H9 (cell line): ENCODE measurements around the gene TSSK2. TPM values are rescaled to one million over a fixed set of nuclear protein-coding genes. Genes with fewer than 3 reads are reported as not detected.

Experiments used
- DNase-seq: peaks from one replicate; pipeline ENCODE4 v3.0.0-alpha.2; 2017
- H2AFZ ChIP-seq: one replicate; pipeline ENCODE4 v1.6.1; 2013; ENCODE audit warnings: mild to moderate bottlenecking, low read length, control low read depth, moderate library complexity
- H2AK5ac ChIP-seq: 2 replicates; pipeline ENCODE4 v1.6.1; 2013; ENCODE audit warnings: low read length, control low read depth, mixed read lengths; ENCODE audit not compliant: insufficient read length
- H2BK120ac ChIP-seq: one replicate; pipeline ENCODE4 v1.6.1; 2013; ENCODE audit warnings: low read depth, mild to moderate bottlenecking, low read length, control low read depth, inconsistent platforms; ENCODE audit not compliant: poor library complexity, severe bottlenecking
- H2BK12ac ChIP-seq: 2 replicates; pipeline ENCODE4 v1.6.1; 2013; ENCODE audit warnings: low read length, control low read depth, mixed read lengths, low read depth; ENCODE audit not compliant: insufficient read length
- H2BK15ac ChIP-seq: 2 replicates; pipeline ENCODE4 v1.6.1; 2013; ENCODE audit warnings: low read depth, low read length, control low read depth
- H2BK20ac ChIP-seq: one replicate; pipeline ENCODE4 v1.6.1; 2013; ENCODE audit warnings: low read depth, mild to moderate bottlenecking, low read length, control low read depth, inconsistent platforms; ENCODE audit not compliant: poor library complexity, severe bottlenecking
- H2BK5ac ChIP-seq: 2 replicates; pipeline ENCODE4 v1.6.1; 2013; ENCODE audit warnings: low read length, control low read depth, mixed read lengths; ENCODE audit not compliant: insufficient read length
- H3K14ac ChIP-seq: 2 replicates; pipeline ENCODE4 v1.6.1; 2013; ENCODE audit warnings: low read length, control low read depth; ENCODE audit not compliant: insufficient read depth
- H3K18ac ChIP-seq: 2 replicates; pipeline ENCODE4 v1.6.1; 2013; ENCODE audit warnings: low read depth, mild to moderate bottlenecking, mixed read lengths, low read length, control low read depth; ENCODE audit not compliant: insufficient read length
- H3K23ac ChIP-seq: 2 replicates; pipeline ENCODE4 v1.6.1; 2013; ENCODE audit warnings: low read length, control low read depth, mixed read lengths, low read depth; ENCODE audit not compliant: insufficient read length
- H3K23me2 ChIP-seq: 2 replicates; pipeline ENCODE4 v1.6.1; 2013; ENCODE audit warnings: low read depth, mild to moderate bottlenecking, mixed read lengths, low read length, control low read depth; ENCODE audit not compliant: insufficient read length, poor library complexity, severe bottlenecking
- H3K27ac ChIP-seq: 2 replicates; pipeline ENCODE4 v1.5.1; 2013; ENCODE audit warnings: low read length, control low read depth, mixed read lengths, low read depth; ENCODE audit not compliant: insufficient read length
- H3K27me3 ChIP-seq: 2 replicates; pipeline ENCODE4 v1.6.1; 2013; ENCODE audit warnings: low read length, control low read depth, inconsistent platforms; ENCODE audit not compliant: insufficient read depth
- H3K4ac ChIP-seq: 2 replicates; pipeline ENCODE4 v1.6.1; 2013; ENCODE audit warnings: low read depth, mild to moderate bottlenecking, control low read depth, inconsistent platforms, low read length, moderate library complexity
- H3K4me1 ChIP-seq: 2 replicates; pipeline ENCODE4 v1.6.1; 2013; ENCODE audit warnings: low read length, control low read depth, inconsistent platforms; ENCODE audit not compliant: insufficient read depth
- H3K4me2 ChIP-seq: 2 replicates; pipeline ENCODE4 v1.6.1; 2013; ENCODE audit warnings: low read length, control low read depth, mixed read lengths; ENCODE audit not compliant: insufficient read length, insufficient read depth
- H3K56ac ChIP-seq: 2 replicates; pipeline ENCODE4 v1.6.1; 2013; ENCODE audit warnings: low read depth, mild to moderate bottlenecking, mixed read lengths, low read length, control low read depth; ENCODE audit not compliant: insufficient read length
- H3K79me1 ChIP-seq: 2 replicates; pipeline ENCODE4 v1.6.1; 2013; ENCODE audit warnings: low read depth, mild to moderate bottlenecking, moderate library complexity, low read length, control low read depth, inconsistent platforms; ENCODE audit not compliant: insufficient read depth, poor library complexity, severe bottlenecking
- H3K79me2 ChIP-seq: 2 replicates; pipeline ENCODE4 v1.6.1; 2013; ENCODE audit warnings: low read length, control low read depth, inconsistent platforms; ENCODE audit not compliant: insufficient read depth
- H3K9ac ChIP-seq: 2 replicates; pipeline ENCODE4 v1.6.1; 2013; ENCODE audit warnings: low read length, control low read depth, mixed read lengths; ENCODE audit not compliant: insufficient read length; ENCODE audit errors: extremely low read depth
- H3K9me3 ChIP-seq: one replicate; pipeline ENCODE4 v1.6.1; 2013; ENCODE audit warnings: low read depth, low read length, inconsistent platforms; ENCODE audit not compliant: control insufficient read depth
- H3T11ph ChIP-seq: one replicate; pipeline ENCODE4 v1.6.1; 2013; ENCODE audit warnings: mild to moderate bottlenecking, low read length, control low read depth, inconsistent platforms
- H4K20me1 ChIP-seq: one replicate; pipeline ENCODE4 v1.6.1; 2013; ENCODE audit not compliant: control insufficient read depth, insufficient read length, insufficient read depth
- H4K5ac ChIP-seq: 2 replicates; pipeline ENCODE4 v1.6.1; 2013; ENCODE audit warnings: low read depth, mild to moderate bottlenecking, mixed read lengths, low read length, control low read depth; ENCODE audit not compliant: insufficient read length
- H4K8ac ChIP-seq: replicated peaks from 2 replicates; pipeline ENCODE4 v1.6.1; 2013; ENCODE audit warnings: low read length, control low read depth, mixed read lengths, low read depth; ENCODE audit not compliant: insufficient read length
- H4K91ac ChIP-seq: 2 replicates; pipeline ENCODE4 v1.6.1; 2013; ENCODE audit warnings: low read depth, mild to moderate bottlenecking, moderate library complexity, mixed read lengths, low read length, control low read depth; ENCODE audit not compliant: insufficient read length
- H3K27ac Mint-ChIP-seq, 3 experiments: 2 replicates in 2 of 3; 3 replicates in 1 of 3; pipeline ENCODE4 v1.8.0; 2020 to 2021; ENCODE audit warnings: mixed read lengths in 3 of 3, mild to moderate bottlenecking in 1 of 3, moderate library complexity in 1 of 3
- H3K27me3 Mint-ChIP-seq: 2 replicates; pipeline ENCODE4 v1.8.0; 2021; ENCODE audit warnings: low read depth, mild to moderate bottlenecking, moderate library complexity, mixed read lengths
- H3K36me3 Mint-ChIP-seq, 3 experiments: 2 replicates in 2 of 3; 3 replicates in 1 of 3; pipeline ENCODE4 v1.8.0; 2020 to 2021; ENCODE audit warnings: low read depth in 3 of 3, mixed read lengths in 3 of 3; ENCODE audit not compliant: insufficient read depth in 1 of 3
- H3K4me1 Mint-ChIP-seq, 2 experiments: 2 replicates each; pipeline ENCODE4 v1.8.0; 2020; ENCODE audit warnings: mixed read lengths in 2 of 2
- H3K4me3 Mint-ChIP-seq, 2 experiments: 2 replicates in 1 of 2; 3 replicates in 1 of 2; pipeline ENCODE4 v1.8.0; 2020 to 2021; ENCODE audit warnings: mild to moderate bottlenecking in 2 of 2, mixed read lengths in 2 of 2, moderate library complexity in 1 of 2
- H3K9me3 Mint-ChIP-seq, 2 experiments: 2 replicates in 1 of 2; 3 replicates in 1 of 2; pipeline ENCODE4 v1.8.0; 2020; ENCODE audit warnings: mild to moderate bottlenecking in 2 of 2, mixed read lengths in 2 of 2, moderate library complexity in 1 of 2
- WGBS: extraction: QIAGEN DNeasy Blood & Tissue Kit; methylation state at CpG from one replicate; pipeline ENCODE4 v1.1.7; 2013; ENCODE audit warnings: missing lambda C conversion rate, low lambda C conversion rate, mixed read lengths; ENCODE audit not compliant: insufficient read length; ENCODE audit errors: extremely low coverage; 5-methylcytosine and 5-hydroxymethylcytosine counted together
- total RNA-seq: library from RNA; stranded (reverse); gene quantifications from 2 replicates; pipeline ENCODE4 v1.2.1, GENCODE V29; 2021
- TF ChIP-seq, protein P1 (sequence below): fragments of 200-600 bp; sonication (generic); conservative IDR thresholded peaks from 3 replicates; pipeline ENCODE4 v1.8.0; 2021; ENCODE audit warnings: antibody characterized with exemption, mild to moderate bottlenecking

Gene TSSK2
- total RNA-seq, 1 experiment from 2014 or later: not detected

DNA sequence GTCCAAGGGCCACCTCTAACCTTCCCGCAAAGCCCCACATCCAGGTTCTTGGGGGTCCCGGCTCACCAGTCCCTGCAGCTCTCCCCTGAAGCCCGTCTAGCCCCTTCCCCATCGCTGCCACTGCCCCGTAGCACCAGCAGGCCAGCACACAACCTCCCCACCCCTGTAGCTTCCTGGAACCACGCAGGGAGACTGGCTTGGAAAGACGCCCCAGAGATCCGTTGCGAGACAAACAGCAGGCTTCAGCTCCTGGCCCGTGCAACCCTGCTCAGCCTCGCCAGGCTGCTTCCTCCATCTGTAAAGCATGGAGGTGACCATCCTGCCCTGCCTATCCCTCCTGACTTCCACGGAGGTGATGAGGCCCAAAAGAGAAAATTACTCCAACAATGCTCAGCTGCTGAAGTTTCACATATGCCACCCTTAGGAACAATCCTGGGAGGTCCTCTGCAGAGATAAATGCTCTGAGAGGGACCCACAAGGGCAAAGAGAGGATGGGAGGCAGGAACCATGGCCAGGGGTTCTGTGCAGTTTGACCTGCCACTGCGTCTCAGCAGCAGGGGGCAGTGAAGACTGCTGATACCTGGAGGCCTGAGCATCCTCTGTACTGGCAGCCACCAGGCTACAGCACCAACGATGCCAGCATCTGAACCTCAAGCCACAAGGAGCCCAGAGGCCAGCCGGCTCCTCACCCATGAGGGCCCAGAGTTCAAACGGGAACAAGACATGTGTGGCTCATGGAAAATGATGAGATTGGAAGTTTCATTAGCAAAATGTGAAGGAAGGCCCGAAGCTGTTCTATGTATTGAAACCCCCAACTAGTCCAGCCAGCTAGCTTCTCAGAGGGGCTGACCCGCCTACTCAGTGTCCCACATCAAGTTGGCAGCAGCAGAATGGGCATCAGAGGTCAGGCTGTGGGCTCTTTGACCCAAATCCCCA, 25.0 kb upstream of the TSSK2 start:
- no peak overlapping the region for H3K18ac ChIP-seq
- no peak overlapping the region for H3K23ac ChIP-seq
- H2BK120ac ChIP-seq: no peak overlapping the region
- H3K27me3 ChIP-seq: no peaks in the 10 kb centered on the region
- H3K4me1 Mint-ChIP-seq: peaks cover 23 to 24% of the 10 kb centered on the region in 2 experiments
- H3K36me3 Mint-ChIP-seq: peaks cover 0 to 4% (median 0%) of the 10 kb centered on the region in 3 experiments; a peak in 1 of 7 replicates
- no peaks in the 10 kb centered on the region for H3K9me3 ChIP-seq
- H2AK5ac ChIP-seq: no peak overlapping the region
- no peaks in the 10 kb centered on the region for H3K27me3 Mint-ChIP-seq
- H4K20me1 ChIP-seq: peaks cover 2% of the 10 kb centered on the region
- no peak overlapping the region for H2BK5ac ChIP-seq
- H3K4me3 Mint-ChIP-seq: no peak overlapping the region
- H3K14ac ChIP-seq: no peak overlapping the region
- no peak overlapping the region for H3K4me2 ChIP-seq
- H3K27ac ChIP-seq: no peak overlapping the region
- TF ChIP-seq, protein P1, sequence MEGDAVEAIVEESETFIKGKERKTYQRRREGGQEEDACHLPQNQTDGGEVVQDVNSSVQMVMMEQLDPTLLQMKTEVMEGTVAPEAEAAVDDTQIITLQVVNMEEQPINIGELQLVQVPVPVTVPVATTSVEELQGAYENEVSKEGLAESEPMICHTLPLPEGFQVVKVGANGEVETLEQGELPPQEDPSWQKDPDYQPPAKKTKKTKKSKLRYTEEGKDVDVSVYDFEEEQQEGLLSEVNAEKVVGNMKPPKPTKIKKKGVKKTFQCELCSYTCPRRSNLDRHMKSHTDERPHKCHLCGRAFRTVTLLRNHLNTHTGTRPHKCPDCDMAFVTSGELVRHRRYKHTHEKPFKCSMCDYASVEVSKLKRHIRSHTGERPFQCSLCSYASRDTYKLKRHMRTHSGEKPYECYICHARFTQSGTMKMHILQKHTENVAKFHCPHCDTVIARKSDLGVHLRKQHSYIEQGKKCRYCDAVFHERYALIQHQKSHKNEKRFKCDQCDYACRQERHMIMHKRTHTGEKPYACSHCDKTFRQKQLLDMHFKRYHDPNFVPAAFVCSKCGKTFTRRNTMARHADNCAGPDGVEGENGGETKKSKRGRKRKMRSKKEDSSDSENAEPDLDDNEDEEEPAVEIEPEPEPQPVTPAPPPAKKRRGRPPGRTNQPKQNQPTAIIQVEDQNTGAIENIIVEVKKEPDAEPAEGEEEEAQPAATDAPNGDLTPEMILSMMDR: peak; percentile 53; the same call in 2 of the 3 replicates
- no peak overlapping the region for H4K91ac ChIP-seq
- peak; percentile 50 for DNase-seq
- no peak overlapping the region for H2BK15ac ChIP-seq
- peaks cover 4% of the 10 kb centered on the region for H3K79me1 ChIP-seq
- H2AFZ ChIP-seq: no peak overlapping the region
- no peak overlapping the region for H3K56ac ChIP-seq
- WGBS: no CpG with 5 or more reads among the region's 18 CpGs
- peak overlapping the region in 1 of 3 experiments; percentile 56; a peak in 4 of 7 replicates for H3K27ac Mint-ChIP-seq
- no peak overlapping the region for H3K9ac ChIP-seq
- H3K79me2 ChIP-seq: peaks cover 18% of the 10 kb centered on the region; the same call in 1 of the 2 replicates
- H3K4ac ChIP-seq: no peak overlapping the region
- no peaks in the 10 kb centered on the region for H3K9me3 Mint-ChIP-seq
- no peak overlapping the region for H2BK12ac ChIP-seq
- no peak overlapping the region for H3T11ph ChIP-seq
- peaks cover 5% of the 10 kb centered on the region; the same call in 1 of the 2 replicates for H3K4me1 ChIP-seq
- H4K8ac ChIP-seq: no peak overlapping the region
- H3K23me2 ChIP-seq: no peaks in the 10 kb centered on the region
- H4K5ac ChIP-seq: no peak overlapping the region
- no peak overlapping the region for H2BK20ac ChIP-seq
